ENCODE data around the gene DNAL1. TPM values are rescaled to one million over a fixed set of nuclear protein-coding genes. Genes with fewer than 3 reads are reported as not detected.
A peak's percentile ranks its signal among the peaks of the same experiment; 100 is the strongest.

DNAL1 gene
- total and polyA plus RNA-seq, 2 experiments from 2014 or later, result 12.2 to 19.4 TPM

GRCh38 chr14:73610687-73611086, 34.1 kb upstream of the DNAL1 start:
- TF ChIP-seq, protein P1, sequence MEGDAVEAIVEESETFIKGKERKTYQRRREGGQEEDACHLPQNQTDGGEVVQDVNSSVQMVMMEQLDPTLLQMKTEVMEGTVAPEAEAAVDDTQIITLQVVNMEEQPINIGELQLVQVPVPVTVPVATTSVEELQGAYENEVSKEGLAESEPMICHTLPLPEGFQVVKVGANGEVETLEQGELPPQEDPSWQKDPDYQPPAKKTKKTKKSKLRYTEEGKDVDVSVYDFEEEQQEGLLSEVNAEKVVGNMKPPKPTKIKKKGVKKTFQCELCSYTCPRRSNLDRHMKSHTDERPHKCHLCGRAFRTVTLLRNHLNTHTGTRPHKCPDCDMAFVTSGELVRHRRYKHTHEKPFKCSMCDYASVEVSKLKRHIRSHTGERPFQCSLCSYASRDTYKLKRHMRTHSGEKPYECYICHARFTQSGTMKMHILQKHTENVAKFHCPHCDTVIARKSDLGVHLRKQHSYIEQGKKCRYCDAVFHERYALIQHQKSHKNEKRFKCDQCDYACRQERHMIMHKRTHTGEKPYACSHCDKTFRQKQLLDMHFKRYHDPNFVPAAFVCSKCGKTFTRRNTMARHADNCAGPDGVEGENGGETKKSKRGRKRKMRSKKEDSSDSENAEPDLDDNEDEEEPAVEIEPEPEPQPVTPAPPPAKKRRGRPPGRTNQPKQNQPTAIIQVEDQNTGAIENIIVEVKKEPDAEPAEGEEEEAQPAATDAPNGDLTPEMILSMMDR (IDR thresholded peaks at IDR 0.05; ENCODE audit: low read depth, low read length), result no peak
- Histone ChIP-seq H3K4me1 (ENCODE audit: low read depth) (no peaks in the 10 kb centered on the region), H3K27me3 (peaks cover 7% of the 10 kb centered on the region), H3K4me3 (no peak overlapping the region), H3K36me3 (no peaks in the 10 kb centered on the region), H3K27ac (no peak overlapping the region), H3K9me3 (ENCODE audit: low read depth) (no peaks in the 10 kb centered on the region)
- peak; percentile 0 to 65 for DNase-seq (ENCODE audit: low read depth in 1 of 2, low spot score in 1 of 2)

GRCh38 chr14:73612339-73613045, 32.3 kb upstream of the DNAL1 start, which contains the start of gene ACOT6:
Gene ACOT6 (plus strand): TSS chr14:73612517. CDS start chr14:73612572, 55 bp downstream.
- TF ChIP-seq, protein P1 (IDR thresholded peaks at IDR 0.05; ENCODE audit: low read depth, low read length), result no peak
- peak within 1 kb of the TSS; percentile 53 for H3K4me3 ChIP-seq
- no peak within 1 kb of the TSS for H3K27ac ChIP-seq
- H3K27me3 ChIP-seq, result peaks cover 7% of the 10 kb centered on the region
- no peaks in the 10 kb centered on the region for H3K4me1 ChIP-seq (ENCODE audit: low read depth)
- no peaks in the 10 kb centered on the region for H3K36me3 ChIP-seq
- peak; percentile 78 to 84 for DNase-seq (ENCODE audit: low read depth in 1 of 2, low spot score in 1 of 2)
- H3K9me3 ChIP-seq (ENCODE audit: low read depth), result no peaks in the 10 kb centered on the region

- peaks cover 7% of the 10 kb centered on the region for H3K27me3 ChIP-seq
- no peaks in the 10 kb centered on the region for H3K9me3 ChIP-seq (ENCODE audit: low read depth)
- no peaks in the 10 kb centered on the region for H3K4me1 ChIP-seq (ENCODE audit: low read depth)
- no peaks in the 10 kb centered on the region for H3K36me3 ChIP-seq
- H3K27ac ChIP-seq, result no peak overlapping the region
- H3K4me3 ChIP-seq, result peak overlapping the region; percentile 53
- no peak for DNase-seq (ENCODE audit: low read depth in 1 of 2, low spot score in 1 of 2)
- TF ChIP-seq, protein P1 (IDR thresholded peaks at IDR 0.05; ENCODE audit: low read depth, low read length), result no peak
Observed at GRCh38 chr14:73613046-73613383, 31.8 kb upstream of the DNAL1 start.

- DNase-seq (ENCODE audit: low read depth in 1 of 2, low spot score in 1 of 2), result no peak
- Histone ChIP-seq H3K27me3 (peaks cover 7% of the 10 kb centered on the region), H3K36me3 (no peaks in the 10 kb centered on the region), H3K27ac (no peak overlapping the region), H3K4me3 (no peak overlapping the region), H3K4me1 (ENCODE audit: low read depth) (no peaks in the 10 kb centered on the region), H3K9me3 (ENCODE audit: low read depth) (no peaks in the 10 kb centered on the region)
- TF ChIP-seq, protein P1 (IDR thresholded peaks at IDR 0.05; ENCODE audit: low read depth, low read length), result no peak
Observed at GRCh38 chr14:73613419-73613963, 31.3 kb upstream of the DNAL1 start.

DNA sequence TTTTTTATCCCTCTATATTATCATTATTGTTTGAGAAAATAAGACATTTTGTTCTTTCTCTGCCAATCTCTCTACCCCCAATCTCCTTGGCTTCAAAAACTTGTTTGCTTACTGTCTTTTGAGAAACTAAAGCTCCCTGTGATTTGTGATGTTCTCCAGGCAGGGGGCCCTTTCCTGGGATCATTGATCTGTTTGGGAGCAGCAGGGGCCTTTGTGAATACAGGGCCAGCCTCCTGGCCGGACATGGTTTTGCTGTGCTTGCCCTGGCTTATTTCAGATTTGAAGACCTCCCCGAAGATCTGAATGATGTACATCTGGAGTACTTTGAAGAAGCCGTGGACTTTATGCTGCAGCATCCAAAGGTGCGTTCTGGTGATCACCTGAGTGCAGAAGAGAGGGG, 28.0 kb upstream of the DNAL1 start:
- no peak overlapping the region for H3K4me3 ChIP-seq
- no peak for DNase-seq (ENCODE audit: low read depth in 1 of 2, low spot score in 1 of 2)
- no peaks in the 10 kb centered on the region for H3K36me3 ChIP-seq
- H3K27ac ChIP-seq, result no peak overlapping the region
- no peaks in the 10 kb centered on the region for H3K4me1 ChIP-seq (ENCODE audit: low read depth)
- H3K9me3 ChIP-seq (ENCODE audit: low read depth), result no peaks in the 10 kb centered on the region
- peaks cover 7% of the 10 kb centered on the region for H3K27me3 ChIP-seq
- TF ChIP-seq, protein P1 (IDR thresholded peaks at IDR 0.05; ENCODE audit: low read depth, low read length), result no peak

Measured in cardiac muscle cell (in vitro differentiated cells and primary cell).